Stimulated activated CD4-positive, alpha-beta T cell treated with anti-CD3 and anti-CD28 coated beads, Interleukin-4, amount 100 ng/mL, for 4 hours (primary cell): ENCODE data around the gene KEL.

ENCODE experiments used
- DNase-seq, 2 experiments: peaks; one replicate each; pipeline ENCODE4 v3.0.0-alpha.2; 2020

The KEL gene

DNA sequence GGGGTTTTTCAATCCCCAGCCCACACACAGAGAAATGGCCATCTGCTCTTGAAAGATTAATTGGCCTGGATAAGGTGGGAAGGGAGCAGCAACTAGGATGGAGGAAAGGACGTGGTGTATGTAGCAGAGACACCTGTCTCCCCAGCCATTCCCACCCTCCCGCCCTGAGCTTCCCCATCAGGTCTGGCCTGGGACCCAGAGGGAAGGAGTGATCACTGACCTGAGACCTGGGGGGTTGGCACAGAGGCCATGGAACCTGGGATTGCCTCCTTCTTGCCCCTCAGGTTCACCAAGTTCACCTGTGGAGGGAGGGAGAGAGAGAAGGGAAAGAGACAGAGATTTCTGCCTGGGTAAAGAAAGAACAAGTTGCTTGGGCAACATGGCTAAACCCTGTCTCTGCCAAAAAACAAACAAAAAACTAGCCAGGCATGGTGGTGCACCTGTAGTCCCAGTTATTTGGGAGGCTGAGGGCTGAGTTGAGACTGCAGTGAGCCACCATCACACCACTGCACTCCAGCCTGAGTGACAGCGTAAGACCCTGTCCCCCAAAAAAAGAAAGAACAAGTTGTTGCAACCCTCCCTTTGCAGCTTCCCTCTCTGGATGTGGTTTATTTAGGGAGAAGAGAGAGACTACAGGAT, 65.3 kb downstream of the KEL start:
- DNase-seq = no peak

DNA sequence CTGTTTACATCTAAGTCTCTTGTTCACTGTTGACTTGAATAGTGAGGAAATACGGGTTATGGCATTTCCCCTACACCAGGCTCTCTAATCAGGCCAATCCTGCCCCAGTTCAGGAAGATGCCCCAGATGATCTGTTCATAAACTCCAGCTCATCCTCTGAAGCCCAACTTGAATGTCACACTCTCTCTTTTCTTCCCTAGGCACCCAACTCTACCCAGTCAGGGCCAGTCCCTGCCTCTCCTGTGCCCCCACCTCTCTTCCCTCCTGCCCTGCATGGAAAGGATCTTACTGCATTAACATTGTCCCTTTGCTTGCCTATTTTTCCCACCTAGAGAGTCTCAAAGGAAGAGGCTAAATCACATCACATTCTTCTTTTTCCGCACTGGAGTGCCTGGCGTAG, 66.0 kb downstream of the KEL start:
- DNase-seq = no peak

- DNase-seq = no peak
Observed at GRCh38 chr7:142894985-142895593, 67.1 kb downstream of the KEL start.

- no peak for DNase-seq
Observed at GRCh38 chr7:142894112-142894984, 67.8 kb downstream of the KEL start.

DNA sequence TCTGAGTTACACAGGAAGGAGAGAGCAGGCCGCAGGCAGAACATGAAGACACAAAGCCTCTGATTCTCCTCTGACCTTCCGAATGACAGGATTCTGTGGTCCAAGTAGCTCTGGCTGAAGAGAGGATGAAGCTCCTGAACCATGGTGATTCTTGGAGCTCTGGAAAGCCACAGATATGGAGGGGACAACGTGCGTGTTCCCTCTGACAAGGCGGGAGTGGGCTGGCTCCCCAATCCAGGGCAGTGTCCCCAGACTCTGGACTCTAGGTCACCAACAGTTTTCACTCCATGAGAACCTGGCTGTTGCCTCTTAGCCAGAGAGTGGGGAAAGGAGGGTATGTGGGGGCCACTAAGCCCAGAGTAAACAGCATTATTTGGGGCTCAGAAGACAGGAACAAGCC, 69.2 kb downstream of the KEL start:
- no peak for DNase-seq

DNA sequence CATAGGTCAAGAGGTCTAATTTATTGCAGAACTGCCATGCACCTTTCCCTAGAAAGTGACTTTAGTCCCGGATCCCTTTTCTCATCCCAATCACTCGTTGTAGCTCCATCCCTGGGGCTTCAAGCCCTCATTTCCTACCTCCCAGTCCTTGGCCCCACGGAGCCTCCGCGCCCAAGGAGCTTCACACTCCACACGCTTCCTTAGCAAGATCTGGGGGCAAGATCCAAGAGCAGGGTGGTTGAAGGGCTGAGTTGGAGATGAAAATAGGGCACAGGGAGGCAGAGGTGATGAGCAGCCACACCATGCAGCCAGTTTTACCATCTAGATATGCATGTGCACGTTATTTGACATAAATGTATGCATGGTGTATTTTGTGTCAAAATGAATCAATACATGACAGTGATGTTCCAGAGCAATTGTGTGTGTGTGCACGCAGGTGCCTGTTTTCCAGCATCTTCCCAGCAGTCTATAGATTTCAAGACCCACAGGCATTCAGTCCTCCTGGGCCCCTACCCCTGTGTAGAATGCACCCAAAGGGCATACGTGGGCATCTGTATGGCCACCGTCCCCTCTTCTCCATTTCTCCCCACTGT, 70.6 kb downstream of the KEL start:
- no peak for DNase-seq
